Neutrophil (primary cell): Measurements from ENCODE around the gene PM20D2.

Experiments used
- H3K27ac ChIP-seq: fragments of 200-600 bp; sonication (generic); 2 replicates; pipeline ENCODE4 v1.5.1; 2016; ENCODE audit warnings: mild to moderate bottlenecking, moderate library complexity
- H3K27me3 ChIP-seq: fragments of 200-600 bp; sonication (generic); 2 replicates; pipeline ENCODE4 v1.6.0; 2016; ENCODE audit warnings: mild to moderate bottlenecking
- H3K36me3 ChIP-seq: fragments of 200-600 bp; sonication (generic); 2 replicates; pipeline ENCODE4 v1.5.1; 2017
- H3K4me1 ChIP-seq, 2 experiments: fragments of 200-600 bp in 1 of 2; sonication (generic) in 1 of 2; 1 replicate in 1 of 2; 2 replicates in 1 of 2; pipeline versions ENCODE4 v1.5.1 to v1.6.1; 2013 to 2016; ENCODE audit warnings: low read depth in 1 of 2, low read length in 1 of 2, mild to moderate bottlenecking in 1 of 2, moderate library complexity in 1 of 2; ENCODE audit not compliant: control insufficient read depth in 1 of 2, insufficient read depth in 1 of 2
- H3K4me3 ChIP-seq, 2 experiments: fragments of 200-600 bp in 1 of 2; sonication (generic) in 1 of 2; 1 replicate in 1 of 2; 2 replicates in 1 of 2; pipeline ENCODE4 v1.5.1; 2013 to 2016; ENCODE audit warnings: low read depth in 1 of 2, low read length in 1 of 2, mild to moderate bottlenecking in 1 of 2, moderate library complexity in 1 of 2
- H3K9me3 ChIP-seq: fragments of 200-600 bp; sonication (generic); 2 replicates; pipeline ENCODE4 v1.5.1; 2016
- CTCF ChIP-seq: fragments of 200-600 bp; sonication (generic); IDR thresholded peaks from 2 replicates; pipeline ENCODE4 v1.5.1; 2016; ENCODE audit warnings: antibody characterized with exemption

The PM20D2 gene

GRCh38 chr6:89146718-89147700 is 1.2 kb downstream of the PM20D2 start:
- Histone ChIP-seq H3K4me3 (peak overlapping the region; percentile 80 to 92), H3K27ac (peak overlapping the region; percentile 63), H3K4me1 (peaks cover 14 to 18% of the 10 kb centered on the region in 2 experiments), H3K9me3 (no peaks in the 10 kb centered on the region), H3K36me3 (no peaks in the 10 kb centered on the region), H3K27me3 (no peaks in the 10 kb centered on the region)
- no peak for TF ChIP-seq CTCF

GRCh38 chr6:89148016-89148750 is 2.3 kb downstream of the PM20D2 start:
- Histone ChIP-seq H3K4me3 (no peak overlapping the region), H3K9me3 (no peaks in the 10 kb centered on the region), H3K4me1 (peaks cover 14 to 18% of the 10 kb centered on the region in 2 experiments), H3K27ac (no peak overlapping the region), H3K27me3 (no peaks in the 10 kb centered on the region), H3K36me3 (no peaks in the 10 kb centered on the region)
- no peak for TF ChIP-seq CTCF

- H3K27ac ChIP-seq = no peak overlapping the region
- no peaks in the 10 kb centered on the region for H3K27me3 ChIP-seq
- no peak overlapping the region for H3K4me3 ChIP-seq
- H3K4me1 ChIP-seq = no peaks in the 10 kb centered on the region
- TF ChIP-seq CTCF = no peak
- H3K9me3 ChIP-seq = no peaks in the 10 kb centered on the region
- no peaks in the 10 kb centered on the region for H3K36me3 ChIP-seq
Observed at GRCh38 chr6:89154131-89154530, 8.3 kb downstream of the PM20D2 start.

- H3K4me1 ChIP-seq = no peaks in the 10 kb centered on the region
- no peak overlapping the region for H3K4me3 ChIP-seq
- peaks cover 8% of the 10 kb centered on the region for H3K36me3 ChIP-seq
- no peaks in the 10 kb centered on the region for H3K9me3 ChIP-seq
- H3K27me3 ChIP-seq = no peaks in the 10 kb centered on the region
- TF ChIP-seq CTCF = no peak
- no peak overlapping the region for H3K27ac ChIP-seq
Observed at GRCh38 chr6:89160331-89161092, 14.7 kb downstream of the PM20D2 start.

- Histone ChIP-seq H3K9me3 (no peaks in the 10 kb centered on the region), H3K4me3 (no peak overlapping the region), H3K4me1 (no peaks in the 10 kb centered on the region), H3K36me3 (peaks cover 8% of the 10 kb centered on the region), H3K27me3 (no peaks in the 10 kb centered on the region), H3K27ac (no peak overlapping the region)
- no peak for TF ChIP-seq CTCF
Observed at GRCh38 chr6:89161326-89162046, 15.6 kb downstream of the PM20D2 start.
